SK-N-SH (cell line): ENCODE results near the gene SERINC1. TPM values are rescaled to one million over a fixed set of nuclear protein-coding genes. Genes with fewer than 3 reads are reported as not detected.

ENCODE experiments used
- CTCF ChIA-PET: fragments of 300-600, 350-600 bp; formaldehyde crosslinking; extraction: SDS; loops from one replicate; lab custom pipeline; 2021; lab: Yijun Ruan, JAX
- POLR2A ChIA-PET: fragments of 350-600 bp; sonication (Branson Sonifier 250); formaldehyde crosslinking; extraction: SDS; loops from one replicate; lab custom pipeline; 2020; ENCODE audit warnings: antibody characterized with exemption, inconsistent platforms; lab: Yijun Ruan, JAX
- DNase-seq: peaks from one replicate; pipeline ENCODE4 v3.0.0; 2012
- H2AFZ ChIP-seq: fragments of 200-600 bp; sonication (generic); 2 replicates; pipeline ENCODE4 v1.8.1; 2016; ENCODE audit warnings: antibody characterized with exemption, mild to moderate bottlenecking, low read depth
- H3F3A ChIP-seq: fragments of 200-600 bp; sonication (generic); replicated peaks from 2 replicates; pipeline ENCODE3; 2016; ENCODE audit warnings: antibody characterized with exemption, mild to moderate bottlenecking; ENCODE audit not compliant: insufficient read depth
- H3K27ac ChIP-seq, 2 experiments: fragments of 200-500 bp in 1 of 2; fragments of 200-600 bp in 1 of 2; sonication (Bioruptor generic) in 1 of 2; sonication (generic), shearing (Covaris generic) in 1 of 2; 2 replicates each; pipeline versions ENCODE4 v1.5.1 to v1.6.1; 2014 to 2016; ENCODE audit warnings: low read depth in 2 of 2, inconsistent platforms in 1 of 2, low read length in 1 of 2, mild to moderate bottlenecking in 1 of 2, mixed read lengths in 1 of 2
- H3K27me3 ChIP-seq: fragments of 200-600 bp; sonication (generic), shearing (Covaris generic); 2 replicates; pipeline ENCODE4 v1.6.1; 2016; ENCODE audit warnings: mixed run types; ENCODE audit not compliant: insufficient read depth
- H3K36me3 ChIP-seq, 2 experiments: fragments of 200-500 bp in 1 of 2; fragments of 200-600 bp in 1 of 2; sonication (Bioruptor generic) in 1 of 2; sonication (generic) in 1 of 2; replicated peaks in 1 of 2; 2 replicates each; pipeline versions ENCODE3 to v1.5.1; 2014 to 2016; ENCODE audit warnings: low read length in 1 of 2, mild to moderate bottlenecking in 1 of 2; ENCODE audit not compliant: insufficient read depth in 2 of 2, control insufficient read depth in 1 of 2
- H3K4me1 ChIP-seq, 2 experiments: fragments of 200-500 bp in 1 of 2; fragments of 200-600 bp in 1 of 2; sonication (Bioruptor generic) in 1 of 2; sonication (generic), shearing (Covaris generic) in 1 of 2; 2 replicates each; pipeline versions ENCODE4 v1.5.1 to v1.6.1; 2014 to 2016; ENCODE audit warnings: low read depth in 1 of 2, low read length in 1 of 2, mixed run types in 1 of 2; ENCODE audit not compliant: insufficient read depth in 2 of 2, control insufficient read depth in 1 of 2
- H3K4me2 ChIP-seq: fragments of 200-600 bp; sonication (generic), shearing (Covaris generic); 2 replicates; pipeline ENCODE4 v1.6.1; 2017; ENCODE audit warnings: mixed run types
- H3K4me3 ChIP-seq, 2 experiments: fragments of 200-500 bp in 1 of 2; fragments of 200-600 bp in 1 of 2; sonication (Bioruptor generic) in 1 of 2; sonication (generic), shearing (Covaris generic) in 1 of 2; 2 replicates each; pipeline versions ENCODE4 v1.5.1 to v1.8.1; 2014 to 2016; ENCODE audit warnings: low read depth in 2 of 2, inconsistent platforms in 1 of 2, low read length in 1 of 2, mild to moderate bottlenecking in 1 of 2, mixed read lengths in 1 of 2, moderate library complexity in 1 of 2
- H3K79me2 ChIP-seq: fragments of 200-600 bp; sonication (generic); 2 replicates; pipeline ENCODE4 v1.8.1; 2017; ENCODE audit warnings: mild to moderate bottlenecking; ENCODE audit not compliant: insufficient read depth
- H3K9ac ChIP-seq: fragments of 200-600 bp; sonication (generic); 2 replicates; pipeline ENCODE4 v1.6.1; 2017; ENCODE audit warnings: mixed run types
- H3K9me2 ChIP-seq: fragments of 200-600 bp; sonication (generic); 2 replicates; pipeline ENCODE4 v1.6.1; 2017; ENCODE audit warnings: mixed run types
- H3K9me3 ChIP-seq: fragments of 200-600 bp; sonication (generic); 2 replicates; pipeline ENCODE4 v1.6.1; 2017; ENCODE audit warnings: mixed run types, mild to moderate bottlenecking, moderate library complexity
- H4K20me1 ChIP-seq: fragments of 200-600 bp; sonication (generic); 2 replicates; pipeline ENCODE4 v1.6.1; 2017; ENCODE audit warnings: mild to moderate bottlenecking, mixed run types; ENCODE audit not compliant: insufficient read depth
- CHD2 ChIP-seq: fragments of 150-350 bp; IDR thresholded peaks from 2 replicates; pipeline ENCODE4 v1.6.1; 2018; ENCODE audit warnings: low read length; ENCODE audit not compliant: partially characterized antibody
- CTCF ChIP-seq: fragments of 200-600 bp; sonication (generic); IDR thresholded peaks from 2 replicates; pipeline ENCODE4 v1.6.1; 2017; ENCODE audit warnings: antibody characterized with exemption, mild to moderate bottlenecking, moderate library complexity
- ELF1 ChIP-seq: IDR thresholded peaks from 2 replicates; pipeline ENCODE4 v1.4.0; 2012
- EZH2phosphoT487 ChIP-seq: fragments of 200-600 bp; sonication (generic); IDR thresholded peaks from 2 replicates; pipeline ENCODE4 v1.6.1; 2017; ENCODE audit warnings: low read depth, mixed run types, mild to moderate bottlenecking, antibody characterized with exemption, moderate library complexity, borderline replicate concordance
- FOXJ3 ChIP-seq: sonication (generic); formaldehyde crosslinking; IDR thresholded peaks from 2 replicates; pipeline ENCODE4 v1.5.1; 2020; ENCODE audit warnings: mild to moderate bottlenecking, missing genetic modification reagents
- GABPA ChIP-seq: IDR thresholded peaks from 2 replicates; pipeline ENCODE4 v1.4.0; 2012; ENCODE audit warnings: low read depth, mild to moderate bottlenecking
- GATA2 ChIP-seq: sonication (generic); formaldehyde crosslinking; IDR thresholded peaks from 2 replicates; pipeline ENCODE4 v1.5.0; 2020; ENCODE audit warnings: mild to moderate bottlenecking, missing genetic modification reagents
- IRF3 ChIP-seq: fragments of 150-350 bp; IDR thresholded peaks from 2 replicates; pipeline ENCODE4 v1.6.1; 2016; ENCODE audit warnings: mild to moderate bottlenecking, low read depth, low read length
- JUND ChIP-seq: IDR thresholded peaks from 2 replicates; pipeline ENCODE4 v1.4.0; 2012
- NFIC ChIP-seq: IDR thresholded peaks from 2 replicates; pipeline ENCODE4 v1.4.0; 2012; ENCODE audit warnings: borderline replicate concordance
- RAD21 ChIP-seq: IDR thresholded peaks from 2 replicates; pipeline ENCODE4 v1.6.1; 2012; ENCODE audit warnings: mild to moderate bottlenecking, low read length
- RCOR1 ChIP-seq: fragments of 150-350 bp; IDR thresholded peaks from 2 replicates; pipeline ENCODE4 v1.6.1; 2017; ENCODE audit warnings: antibody characterized with exemption, low read length
- REST ChIP-seq: IDR thresholded peaks from 2 replicates; pipeline ENCODE4 v1.6.1; 2012; ENCODE audit warnings: mild to moderate bottlenecking, low read depth, low read length, moderate library complexity
- RFX5 ChIP-seq: IDR thresholded peaks from 2 replicates; pipeline ENCODE4 v1.6.1; 2012; ENCODE audit warnings: mild to moderate bottlenecking, improper control_type of control experiment, low read length
- TAF1 ChIP-seq: IDR thresholded peaks from 2 replicates; pipeline ENCODE4 v1.6.1; 2012; ENCODE audit warnings: low read depth, mild to moderate bottlenecking, low read length, moderate library complexity, borderline replicate concordance
- TEAD4 ChIP-seq: IDR thresholded peaks from 2 replicates; pipeline ENCODE4 v1.4.0; 2012; ENCODE audit warnings: mild to moderate bottlenecking, borderline replicate concordance; ENCODE audit not compliant: insufficient read depth
- USF1 ChIP-seq: IDR thresholded peaks from 2 replicates; pipeline ENCODE4 v1.4.0; 2012; ENCODE audit warnings: low read depth, borderline replicate concordance
- USF2 ChIP-seq: fragments of 150-350 bp; IDR thresholded peaks from 2 replicates; pipeline ENCODE4 v1.6.1; 2017; ENCODE audit warnings: antibody characterized with exemption, low read length, low read depth, borderline replicate concordance
- YY1 ChIP-seq: IDR thresholded peaks from 2 replicates; pipeline ENCODE4 v1.4.0; 2012; ENCODE audit warnings: low read depth, mild to moderate bottlenecking
- WGBS: methylation state at CpG from one replicate; pipeline ENCODE4 v1.1.6; 2017; ENCODE audit warnings: low lambda C conversion rate; 5-methylcytosine and 5-hydroxymethylcytosine counted together
- polyA plus RNA-seq, 3 experiments: library from polyadenylated mRNA; depleted of rRNA; stranded (reverse); fragments of >200 nt; gene quantifications; 2 replicates each; pipeline ENCODE4 v1.2.3, GENCODE V29; 2012

The SERINC1 gene
- polyA plus RNA-seq, 1 of the 3 experiments (the other 2 are of a cell fraction) = 55.2 TPM

- ChIA-PET POLR2A (no interaction called here), CTCF (no interaction called here)
- Histone ChIP-seq H3K9ac (no peak overlapping the region), H3K4me3 (no peak overlapping the region), H2AFZ (no peak overlapping the region), H4K20me1 (peaks cover 5% of the 10 kb centered on the region; the same call in 1 of the 2 replicates), H3F3A (peaks cover 19% of the 10 kb centered on the region), H3K27me3 (no peaks in the 10 kb centered on the region), H3K9me3 (no peaks in the 10 kb centered on the region), H3K36me3 (peaks cover 82 to 95% of the 10 kb centered on the region in 2 experiments), H3K9me2 (no peaks in the 10 kb centered on the region), H3K27ac (no peak overlapping the region), H3K4me1 (no peaks in the 10 kb centered on the region; a peak in 1 of 4 replicates), H3K4me2 (no peak overlapping the region), H3K79me2 (peaks cover 14% of the 10 kb centered on the region; the same call in 1 of the 2 replicates)
- TF ChIP-seq ELF1 = no peak
- no peak for TF ChIP-seq JUND
- no peak for TF ChIP-seq USF2
- TF ChIP-seq TEAD4 = no peak
- WGBS = 82% methylated on average over 1 of the region's 1 CpG
- no peak for DNase-seq
Observed at GRCh38 chr6:122445274-122445673, 26.3 kb downstream of the SERINC1 start.

GRCh38 chr6:122438975-122439374 is 32.6 kb downstream of the SERINC1 start:
- no peak overlapping the region for H2AFZ ChIP-seq
- no peaks in the 10 kb centered on the region for H3K4me1 ChIP-seq
- peaks cover 13% of the 10 kb centered on the region; the same call in 1 of the 2 replicates for H3K79me2 ChIP-seq
- H3K36me3 ChIP-seq = peaks cover 78 to 84% of the 10 kb centered on the region in 2 experiments
- no peak overlapping the region for H3K4me2 ChIP-seq
- H3K9me2 ChIP-seq = no peaks in the 10 kb centered on the region
- H3K9me3 ChIP-seq = no peaks in the 10 kb centered on the region
- no peak overlapping the region for H3K27ac ChIP-seq
- H4K20me1 ChIP-seq = no peaks in the 10 kb centered on the region; the same call in 1 of the 2 replicates
- no peak for DNase-seq
- no peaks in the 10 kb centered on the region for H3K27me3 ChIP-seq
- no peak overlapping the region for H3K9ac ChIP-seq
- WGBS = 100% methylated on average over 1 of the region's 1 CpG
- POLR2A ChIA-PET = no interaction called here
- H3K4me3 ChIP-seq = no peak overlapping the region; a peak in 1 of 4 replicates
- CTCF ChIA-PET = no interaction called here
- H3F3A ChIP-seq = peaks cover 12% of the 10 kb centered on the region
- TF ChIP-seq GATA2 (CRISPR knock-in tag) (no peak), NFIC (no peak), EZH2phosphoT487 (no peak), USF2 (no peak), GABPA (no peak), CTCF (no peak), REST (no peak), RCOR1 (no peak), USF1 (no peak), YY1 (no peak), CHD2 (no peak), RFX5 (no peak), TAF1 (no peak), RAD21 (no peak), FOXJ3 (CRISPR knock-in tag) (no peak), IRF3 (no peak)
